GM19023 (cell line): Measurements from ENCODE around the gene RASGRF2.
A peak's percentile ranks its signal among the peaks of the same experiment; 100 is the strongest.

Source experiments
- ATAC-seq: cut with Tn5 transposase; IDR thresholded peaks from one replicate; pipeline ENCODE4 v1.9.1; 2021; ENCODE audit warnings: mild to moderate bottlenecking, moderate library complexity; ENCODE audit not compliant: unreplicated experiment

Gene RASGRF2

GRCh38 chr5:81165493-81166119 is 205.4 kb downstream of the RASGRF2 start:
- ATAC-seq, result no peak

GRCh38 chr5:81166430-81166829 is 206.3 kb downstream of the RASGRF2 start:
- no peak for ATAC-seq

- no peak for ATAC-seq
Measured at GRCh38 chr5:81167078-81167477, 206.9 kb downstream of the RASGRF2 start.

GRCh38 chr5:81167544-81167943 is 207.4 kb downstream of the RASGRF2 start:
- no peak for ATAC-seq

GRCh38 chr5:81169924-81170323 is 209.8 kb downstream of the RASGRF2 start:
- no peak for ATAC-seq

- no peak for ATAC-seq
Measured at GRCh38 chr5:81171769-81172168, 211.6 kb downstream of the RASGRF2 start.

- no peak for ATAC-seq
Measured at GRCh38 chr5:81172710-81173109, 212.5 kb downstream of the RASGRF2 start.

- no peak for ATAC-seq
Measured at GRCh38 chr5:81177061-81177460, 216.9 kb downstream of the RASGRF2 start.

GRCh38 chr5:81179959-81180358 is 219.8 kb downstream of the RASGRF2 start:
- no peak for ATAC-seq

- ATAC-seq, result no peak
Measured at GRCh38 chr5:81180780-81181460, 220.8 kb downstream of the RASGRF2 start.

GRCh38 chr5:81181576-81182316 is 221.6 kb downstream of the RASGRF2 start:
- no peak for ATAC-seq

GRCh38 chr5:81182396-81183390 is 222.5 kb downstream of the RASGRF2 start:
- ATAC-seq, result no peak

GRCh38 chr5:81183811-81184748 is 223.9 kb downstream of the RASGRF2 start:
- no peak for ATAC-seq

- ATAC-seq, result no peak
Measured at GRCh38 chr5:81184749-81185110, 224.6 kb downstream of the RASGRF2 start.

- peak; percentile 52 for ATAC-seq
Measured at GRCh38 chr5:81187885-81188284, 227.7 kb downstream of the RASGRF2 start.

GRCh38 chr5:81188962-81189361 is 228.8 kb downstream of the RASGRF2 start:
- no peak for ATAC-seq

- no peak for ATAC-seq
Measured at GRCh38 chr5:81189875-81190498, 229.8 kb downstream of the RASGRF2 start.

GRCh38 chr5:81191726-81192372 is 231.7 kb downstream of the RASGRF2 start:
- no peak for ATAC-seq

- ATAC-seq, result no peak
Measured at GRCh38 chr5:81192373-81192750, 232.2 kb downstream of the RASGRF2 start.
